ENCODE data around the gene ZACN. TPM values are rescaled to one million over a fixed set of nuclear protein-coding genes. Genes with fewer than 3 reads are reported as not detected.

The ZACN gene
- polyA plus RNA-seq, 1 experiment = 0.05 TPM

DNA sequence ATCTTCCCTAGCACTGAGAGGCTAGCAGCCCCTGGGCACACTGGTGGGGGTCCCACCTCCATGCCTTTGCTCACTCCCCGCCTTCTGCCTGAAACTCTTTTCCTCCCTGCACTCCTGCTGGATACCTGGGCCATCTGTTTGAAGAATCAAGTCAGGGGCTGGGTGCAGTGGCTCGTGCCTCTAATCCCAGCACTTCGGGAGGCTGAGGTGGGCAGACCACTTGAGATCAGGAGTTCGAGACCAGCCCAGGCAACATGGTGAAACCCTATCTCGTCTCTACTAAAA is 46.4 kb downstream of the ZACN start:
- no peak for DNase-seq (ENCODE audit: low read depth)
- Histone ChIP-seq H3K4me3 (ENCODE audit: low read depth, low read length) (no peak overlapping the region), H3K36me3 (ENCODE audit: control insufficient read depth, insufficient read depth, low read length) (no peaks in the 10 kb centered on the region), H3K27me3 (ENCODE audit: control insufficient read depth, insufficient read depth, low read length) (no peaks in the 10 kb centered on the region)
- ChIA-PET POLR2A (no interaction called here), CTCF (interaction anchor here (0.6 to 13.3 kb wide), 4 partner anchors 10 to 269 kb away, joined by 3 to 247 read pairs (median 52); no protein-coding TSS in a partner anchor)
- TF ChIP-seq, protein P1, sequence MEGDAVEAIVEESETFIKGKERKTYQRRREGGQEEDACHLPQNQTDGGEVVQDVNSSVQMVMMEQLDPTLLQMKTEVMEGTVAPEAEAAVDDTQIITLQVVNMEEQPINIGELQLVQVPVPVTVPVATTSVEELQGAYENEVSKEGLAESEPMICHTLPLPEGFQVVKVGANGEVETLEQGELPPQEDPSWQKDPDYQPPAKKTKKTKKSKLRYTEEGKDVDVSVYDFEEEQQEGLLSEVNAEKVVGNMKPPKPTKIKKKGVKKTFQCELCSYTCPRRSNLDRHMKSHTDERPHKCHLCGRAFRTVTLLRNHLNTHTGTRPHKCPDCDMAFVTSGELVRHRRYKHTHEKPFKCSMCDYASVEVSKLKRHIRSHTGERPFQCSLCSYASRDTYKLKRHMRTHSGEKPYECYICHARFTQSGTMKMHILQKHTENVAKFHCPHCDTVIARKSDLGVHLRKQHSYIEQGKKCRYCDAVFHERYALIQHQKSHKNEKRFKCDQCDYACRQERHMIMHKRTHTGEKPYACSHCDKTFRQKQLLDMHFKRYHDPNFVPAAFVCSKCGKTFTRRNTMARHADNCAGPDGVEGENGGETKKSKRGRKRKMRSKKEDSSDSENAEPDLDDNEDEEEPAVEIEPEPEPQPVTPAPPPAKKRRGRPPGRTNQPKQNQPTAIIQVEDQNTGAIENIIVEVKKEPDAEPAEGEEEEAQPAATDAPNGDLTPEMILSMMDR (IDR thresholded peaks at IDR 0.05; ENCODE audit: insufficient read depth, low read depth, low read length) = no peak

DNA sequence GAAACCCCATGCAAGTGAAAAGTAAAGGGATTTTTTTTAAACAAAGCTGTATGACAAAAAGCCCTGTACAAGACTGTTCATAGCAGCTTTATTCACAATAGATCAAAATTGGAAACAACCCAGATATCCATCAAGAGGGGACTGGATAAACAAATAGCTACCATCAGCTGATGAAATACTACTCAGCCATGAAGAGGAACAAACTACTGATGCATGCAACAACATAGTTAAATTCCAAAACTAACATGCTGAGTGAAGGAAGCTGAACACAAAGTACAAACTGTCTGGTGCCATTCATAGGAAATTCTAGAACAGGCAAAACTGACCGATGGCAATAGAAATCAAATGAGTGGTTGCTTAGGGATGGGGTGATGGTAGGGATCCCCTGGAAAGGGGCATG is 46.9 kb downstream of the ZACN start:
- ChIA-PET CTCF (interaction anchor here (0.7 to 13.3 kb wide), 7 partner anchors 9 to 155 kb away, joined by 3 to 247 read pairs (median 3); no protein-coding TSS in a partner anchor), POLR2A (no interaction called here)
- TF ChIP-seq, protein P1 (IDR thresholded peaks at IDR 0.05; ENCODE audit: insufficient read depth, low read depth, low read length) = no peak
- no peak for DNase-seq (ENCODE audit: low read depth)
- no peaks in the 10 kb centered on the region for H3K27me3 ChIP-seq (ENCODE audit: control insufficient read depth, insufficient read depth, low read length)
- no peaks in the 10 kb centered on the region for H3K36me3 ChIP-seq (ENCODE audit: control insufficient read depth, insufficient read depth, low read length)
- no peak overlapping the region for H3K4me3 ChIP-seq (ENCODE audit: low read depth, low read length)

DNA sequence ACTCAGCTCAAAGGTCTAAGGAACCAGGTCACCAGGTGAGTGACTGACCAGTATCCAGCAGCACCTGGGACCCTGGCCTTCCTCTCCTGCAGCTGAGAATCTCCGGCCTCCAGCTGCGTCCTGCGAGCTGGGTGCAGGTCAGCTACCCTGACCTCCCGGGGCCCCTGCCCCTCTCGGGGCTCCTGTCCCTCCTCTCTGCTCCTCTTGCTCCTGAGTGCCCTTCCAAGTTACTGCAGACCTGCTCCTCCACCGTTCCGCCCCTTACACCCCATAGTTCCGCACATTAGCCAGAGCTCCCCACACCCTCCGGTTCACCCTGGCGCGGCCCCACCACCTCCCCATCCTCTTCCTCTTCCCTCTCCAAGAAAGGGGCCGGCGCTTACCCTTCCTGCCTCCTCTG is 51.5 kb downstream of the ZACN start:
- Histone ChIP-seq H3K4me3 (ENCODE audit: low read depth, low read length) (no peak overlapping the region), H3K36me3 (ENCODE audit: control insufficient read depth, insufficient read depth, low read length) (no peaks in the 10 kb centered on the region), H3K27me3 (ENCODE audit: control insufficient read depth, insufficient read depth, low read length) (peaks cover 8% of the 10 kb centered on the region)
- no peak for DNase-seq (ENCODE audit: low read depth)
- POLR2A ChIA-PET = no interaction called here
- TF ChIP-seq, protein P1 (IDR thresholded peaks at IDR 0.05; ENCODE audit: insufficient read depth, low read depth, low read length) = no peak
- CTCF ChIA-PET = interaction anchor here (0.7 to 1.7 kb wide), 5 partner anchors 11 to 149 kb away, joined by 3 to 6 read pairs (median 4); no protein-coding TSS in a partner anchor

DNA sequence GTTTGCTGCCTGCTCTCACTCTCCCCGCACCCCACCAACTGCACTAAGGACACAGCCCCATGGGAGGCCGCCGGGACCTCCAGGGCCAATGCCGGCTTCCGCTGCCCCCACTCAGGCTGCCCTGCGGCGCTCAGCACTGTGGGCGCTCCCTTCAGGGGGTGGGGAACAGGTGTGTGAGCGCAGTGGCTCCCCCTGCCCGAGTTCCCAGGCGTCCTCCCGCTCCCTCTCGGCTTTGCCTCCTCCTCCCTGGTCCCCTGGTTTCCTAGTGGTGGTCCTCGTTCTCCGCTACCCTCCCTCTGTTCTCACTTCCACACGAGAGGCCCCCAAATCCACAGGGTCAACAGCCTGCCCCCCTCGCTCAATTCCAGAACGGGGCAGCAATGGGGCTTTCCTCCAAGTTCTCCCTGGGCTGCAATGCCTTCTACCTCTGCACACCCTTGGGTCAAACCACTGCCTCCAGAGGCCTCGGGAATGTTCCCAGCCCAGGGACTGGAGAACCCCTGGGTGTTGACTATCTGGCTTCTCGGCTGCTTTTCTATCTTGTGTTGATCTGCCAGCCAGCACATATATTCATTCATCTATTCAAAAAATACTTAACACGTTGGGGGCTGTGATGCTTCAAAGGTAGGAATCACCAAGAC is 52.2 kb downstream of the ZACN start:
- no peaks in the 10 kb centered on the region for H3K36me3 ChIP-seq (ENCODE audit: control insufficient read depth, insufficient read depth, low read length)
- ChIA-PET POLR2A (no interaction called here), CTCF (interaction anchor here (1.1 to 1.6 kb wide), 4 partner anchors 11 to 148 kb away, joined by 3 to 4 read pairs (median 4); no protein-coding TSS in a partner anchor)
- peaks cover 8% of the 10 kb centered on the region for H3K27me3 ChIP-seq (ENCODE audit: control insufficient read depth, insufficient read depth, low read length)
- no peak overlapping the region for H3K4me3 ChIP-seq (ENCODE audit: low read depth, low read length)
- TF ChIP-seq, protein P1 (IDR thresholded peaks at IDR 0.05; ENCODE audit: insufficient read depth, low read depth, low read length) = no peak
- no peak for DNase-seq (ENCODE audit: low read depth)

DNA sequence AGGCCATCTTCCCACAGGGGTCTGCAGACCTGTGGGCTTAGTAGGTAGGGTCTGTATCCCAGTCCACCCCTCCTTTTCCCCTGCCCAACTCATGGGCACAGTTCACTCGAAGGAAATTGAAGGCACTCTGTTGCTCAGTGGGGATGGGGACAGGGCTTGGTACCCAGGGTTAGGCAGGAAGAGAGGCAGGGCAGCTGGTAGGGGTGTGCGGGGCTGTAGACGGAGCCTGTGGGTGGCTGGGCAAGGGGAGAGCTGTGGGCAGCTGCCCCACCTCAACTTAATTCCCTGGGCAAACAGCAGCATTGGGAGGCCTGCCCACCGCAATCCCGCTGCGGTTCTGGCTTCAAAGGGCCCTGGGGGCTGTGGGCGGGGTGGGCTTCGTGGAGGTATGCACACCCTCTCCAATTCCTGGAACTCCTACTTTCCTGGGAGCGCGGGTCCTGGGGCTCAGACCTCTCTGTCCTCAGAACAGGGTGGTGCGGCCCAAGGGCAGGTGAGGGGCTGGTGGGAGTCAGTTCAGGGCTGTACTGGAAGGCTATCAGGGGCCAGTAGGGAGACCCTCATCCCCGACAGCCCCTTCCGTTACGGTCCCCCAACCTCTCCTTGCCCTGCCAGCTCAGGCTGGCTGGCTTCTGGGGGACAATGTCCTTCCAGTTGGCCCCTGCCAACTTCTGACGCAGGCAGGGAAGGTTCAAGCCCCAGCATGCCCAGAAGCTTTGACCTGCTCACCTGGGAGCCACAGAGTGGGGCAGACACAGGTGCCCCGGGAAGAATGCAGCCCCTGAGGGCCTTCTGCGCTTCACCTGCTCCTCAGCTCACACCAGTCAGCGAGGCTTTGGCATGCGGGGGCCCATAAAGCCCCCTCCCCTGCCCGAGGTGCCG is 53.0 kb downstream of the ZACN start:
- no peak overlapping the region for H3K4me3 ChIP-seq (ENCODE audit: low read depth, low read length)
- peaks cover 8% of the 10 kb centered on the region for H3K27me3 ChIP-seq (ENCODE audit: control insufficient read depth, insufficient read depth, low read length)
- CTCF ChIA-PET = interaction anchor here (1.1 to 2.4 kb wide), 4 partner anchors 11 to 148 kb away, joined by 3 to 8 read pairs (median 4); no protein-coding TSS in a partner anchor
- POLR2A ChIA-PET = no interaction called here
- no peak for DNase-seq (ENCODE audit: low read depth)
- TF ChIP-seq, protein P1 (IDR thresholded peaks at IDR 0.05; ENCODE audit: insufficient read depth, low read depth, low read length) = no peak
- no peaks in the 10 kb centered on the region for H3K36me3 ChIP-seq (ENCODE audit: control insufficient read depth, insufficient read depth, low read length)

All from BJ (cell line).